RPMI7951 (cell line): ENCODE data around the gene SPTY2D1. TPM values are rescaled to one million over a fixed set of nuclear protein-coding genes. Genes with fewer than 3 reads are reported as not detected.

ENCODE experiments used
- DNase-seq: peaks from one replicate; pipeline ENCODE4 v3.0.0-alpha.2; 2012; ENCODE audit warnings: low read depth
- total RNA-seq: library from RNA; depleted of rRNA; stranded (reverse); fragments of >200 nt; shearing (Covaris generic); gene quantifications from 2 replicates; pipeline ENCODE4 v1.2.3, GENCODE V29; 2014; rRNA removed

Gene SPTY2D1
- total RNA-seq, 1 experiment from 2014 or later = 11.7 TPM

- DNase-seq = no peak
Measured at GRCh38 chr11:18564149-18564548, 70.0 kb downstream of the SPTY2D1 start.

- no peak for DNase-seq
Measured at GRCh38 chr11:18563090-18563730, 70.9 kb downstream of the SPTY2D1 start.

Other genes with a start within 250 kb of the SPTY2D1 start
- 1,614 and 1,664 TPM in 2 replicates for gene LDHA, start 239.8 kb downstream of the SPTY2D1 start, total RNA-seq
- gene LDHC, start 222.0 kb downstream of the SPTY2D1 start, total RNA-seq = 0.29 TPM in 1 of 2 replicates, not detected in the other
- not detected in 2 replicates for gene LDHAL6A, start 178.5 kb downstream of the SPTY2D1 start, total RNA-seq
- gene TSG101, start 107.4 kb downstream of the SPTY2D1 start, total RNA-seq = 87.9 and 90.1 TPM in 2 replicates
- 26.4 and 27.9 TPM in 2 replicates for gene UEVLD, start 45.6 kb downstream of the SPTY2D1 start, total RNA-seq
- gene MISFA, start 34.6 kb downstream of the SPTY2D1 start, total RNA-seq = 0.60 TPM in 1 of 2 replicates, not detected in the other
- 0.12 and 0.49 TPM in 2 replicates for gene TMEM86A, start 64.4 kb upstream of the SPTY2D1 start, total RNA-seq
- not detected in 2 replicates for gene IGSF22, start 91.8 kb upstream of the SPTY2D1 start, total RNA-seq
- not detected in 2 replicates for gene PTPN5, start 157.5 kb upstream of the SPTY2D1 start, total RNA-seq